GM19035 (cell line): ENCODE data around the gene TRIM66.

Experiments
- ATAC-seq: cut with Tn5 transposase; IDR thresholded peaks from one replicate; pipeline ENCODE4 v1.9.1; 2021; ENCODE audit not compliant: unreplicated experiment

The TRIM66 gene

GRCh38 chr11:8614497-8614896 is 68.0 kb downstream of the TRIM66 start:
- no peak for ATAC-seq

- no peak for ATAC-seq
These were observed 69.4 kb downstream of the TRIM66 start for GRCh38 chr11:8613036-8613435.

- ATAC-seq: no peak
These were observed 69.9 kb downstream of the TRIM66 start for GRCh38 chr11:8612522-8612921.

GRCh38 chr11:8610532-8611116 is 71.8 kb downstream of the TRIM66 start:
- no peak for ATAC-seq

- ATAC-seq: no peak
These were observed 73.8 kb downstream of the TRIM66 start for GRCh38 chr11:8608652-8609051.

GRCh38 chr11:8605971-8606563 is 76.4 kb downstream of the TRIM66 start:
- ATAC-seq: no peak

GRCh38 chr11:8604078-8604723 is 78.3 kb downstream of the TRIM66 start:
- ATAC-seq: peak; percentile 86

GRCh38 chr11:8603696-8604077 is 78.8 kb downstream of the TRIM66 start:
- ATAC-seq: peak; percentile 13

- ATAC-seq: no peak
These were observed 80.9 kb downstream of the TRIM66 start for GRCh38 chr11:8601376-8602133.

- no peak for ATAC-seq
These were observed 84.0 kb downstream of the TRIM66 start for GRCh38 chr11:8598506-8598905.

GRCh38 chr11:8597182-8597581 is 85.3 kb downstream of the TRIM66 start:
- no peak for ATAC-seq

- ATAC-seq: no peak
These were observed 85.9 kb downstream of the TRIM66 start for GRCh38 chr11:8596504-8597046.

GRCh38 chr11:8593935-8594909 is 88.2 kb downstream of the TRIM66 start, which contains the start of gene STK33:
TSS of gene STK33 (minus strand) at chr11:8594228. CDS start at chr11:8474905, 119,323 bp downstream.
- ATAC-seq: peak; percentile 95

GRCh38 chr11:8593455-8593854 is 89.0 kb downstream of the TRIM66 start:
- ATAC-seq: peak; percentile 30

GRCh38 chr11:8587915-8588314 is 94.5 kb downstream of the TRIM66 start:
- no peak for ATAC-seq

GRCh38 chr11:8586805-8587204 is 95.7 kb downstream of the TRIM66 start:
- ATAC-seq: no peak

- no peak for ATAC-seq
These were observed 96.3 kb downstream of the TRIM66 start for GRCh38 chr11:8586184-8586583.

GRCh38 chr11:8584511-8584910 is 98.0 kb downstream of the TRIM66 start:
- ATAC-seq: no peak

- ATAC-seq: no peak
These were observed 98.4 kb downstream of the TRIM66 start for GRCh38 chr11:8584082-8584481.

GRCh38 chr11:8581300-8581699 is 101.2 kb downstream of the TRIM66 start:
- ATAC-seq: no peak
